ENCODE measurements around the gene NOS2.
"Not testable (repeated sequence)": the region's sequence is repeated elsewhere in the genome, so short reads cannot be mapped to it uniquely, and the experiment has no call there.

Gene NOS2

GRCh38 chr17:27800522-27800921 is at the start of gene NOS2:
NOS2 (minus strand) TSS chr17:27800529; CDS start chr17:27798809, 1,720 bp downstream.
- Histone ChIP-seq H3K27ac (no peak within 1 kb of the TSS), H3K4me3 (no peak within 1 kb of the TSS)
- TF ChIP-seq, protein P1, sequence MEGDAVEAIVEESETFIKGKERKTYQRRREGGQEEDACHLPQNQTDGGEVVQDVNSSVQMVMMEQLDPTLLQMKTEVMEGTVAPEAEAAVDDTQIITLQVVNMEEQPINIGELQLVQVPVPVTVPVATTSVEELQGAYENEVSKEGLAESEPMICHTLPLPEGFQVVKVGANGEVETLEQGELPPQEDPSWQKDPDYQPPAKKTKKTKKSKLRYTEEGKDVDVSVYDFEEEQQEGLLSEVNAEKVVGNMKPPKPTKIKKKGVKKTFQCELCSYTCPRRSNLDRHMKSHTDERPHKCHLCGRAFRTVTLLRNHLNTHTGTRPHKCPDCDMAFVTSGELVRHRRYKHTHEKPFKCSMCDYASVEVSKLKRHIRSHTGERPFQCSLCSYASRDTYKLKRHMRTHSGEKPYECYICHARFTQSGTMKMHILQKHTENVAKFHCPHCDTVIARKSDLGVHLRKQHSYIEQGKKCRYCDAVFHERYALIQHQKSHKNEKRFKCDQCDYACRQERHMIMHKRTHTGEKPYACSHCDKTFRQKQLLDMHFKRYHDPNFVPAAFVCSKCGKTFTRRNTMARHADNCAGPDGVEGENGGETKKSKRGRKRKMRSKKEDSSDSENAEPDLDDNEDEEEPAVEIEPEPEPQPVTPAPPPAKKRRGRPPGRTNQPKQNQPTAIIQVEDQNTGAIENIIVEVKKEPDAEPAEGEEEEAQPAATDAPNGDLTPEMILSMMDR (IDR thresholded peaks at IDR 0.05) = no peak
- DNase-seq (ENCODE audit: low spot score) = no peak

GRCh38 chr17:27849474-27850185 is 49.3 kb upstream of the NOS2 start:
- TF ChIP-seq, protein P1 (IDR thresholded peaks at IDR 0.05) = no peak
- Histone ChIP-seq H3K27ac (no peak overlapping the region), H3K4me3 (no peak overlapping the region)
- DNase-seq (ENCODE audit: low spot score) = no peak

DNA sequence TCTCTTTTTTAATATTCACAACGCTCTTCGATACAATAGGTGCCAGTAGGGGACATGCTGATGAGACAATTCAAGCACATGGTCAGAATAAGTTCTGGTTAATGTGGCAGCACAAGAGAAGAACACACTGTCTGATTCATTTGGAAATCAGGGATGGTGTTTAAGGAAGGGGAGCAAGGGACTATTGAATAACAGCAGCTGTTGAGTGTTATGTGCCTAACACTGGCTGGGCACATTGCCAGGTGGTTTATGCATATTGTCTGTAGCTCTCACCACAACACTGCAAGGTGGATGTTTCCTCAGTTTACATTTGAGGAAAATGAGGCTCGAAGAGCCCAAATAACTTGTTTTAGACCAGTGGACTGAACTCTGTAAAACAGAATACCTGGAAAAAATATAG is 48.6 kb upstream of the NOS2 start:
- DNase-seq (ENCODE audit: low spot score) = no peak
- TF ChIP-seq, protein P1 (IDR thresholded peaks at IDR 0.05) = no peak

DNA sequence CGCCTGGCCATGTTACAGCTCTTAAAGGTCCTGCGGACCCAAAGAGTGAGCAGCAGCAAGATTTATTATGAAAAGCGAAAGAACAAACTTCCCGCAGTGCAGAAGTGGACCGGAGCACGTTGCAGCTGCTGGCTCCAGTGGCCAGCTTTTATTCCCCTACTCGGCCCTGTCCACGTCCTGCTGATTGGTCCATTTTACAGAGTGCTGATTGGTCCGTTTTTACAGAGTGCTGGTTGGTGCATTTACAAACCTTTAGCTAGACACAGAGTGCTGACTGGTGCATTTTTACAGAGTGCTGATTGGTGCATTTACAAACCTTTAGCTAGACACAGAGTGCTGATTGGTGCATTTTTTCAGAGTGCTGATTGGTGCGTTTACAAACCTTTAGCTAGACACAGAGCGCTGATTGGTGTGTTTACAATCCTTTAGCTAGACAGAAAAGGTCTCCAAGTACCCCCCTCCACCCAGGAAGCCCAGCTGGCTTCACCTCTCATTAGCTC is 46.5 kb upstream of the NOS2 start:
- H3K4me3 ChIP-seq; H3K27ac ChIP-seq; DNase-seq (ENCODE audit: low spot score): not testable (repeated sequence)

More for the DNA sequence above, 48.6 kb upstream of the NOS2 start:
- H3K27ac ChIP-seq = no peak overlapping the region
- H3K4me3 ChIP-seq = no peak overlapping the region

GRCh38 chr17:27846042-27846655 is 45.8 kb upstream of the NOS2 start:
- Histone ChIP-seq H3K27ac (no peak overlapping the region), H3K4me3 (no peak overlapping the region)
- DNase-seq (ENCODE audit: low spot score) = no peak
- TF ChIP-seq, protein P1 (IDR thresholded peaks at IDR 0.05) = no peak

DNA sequence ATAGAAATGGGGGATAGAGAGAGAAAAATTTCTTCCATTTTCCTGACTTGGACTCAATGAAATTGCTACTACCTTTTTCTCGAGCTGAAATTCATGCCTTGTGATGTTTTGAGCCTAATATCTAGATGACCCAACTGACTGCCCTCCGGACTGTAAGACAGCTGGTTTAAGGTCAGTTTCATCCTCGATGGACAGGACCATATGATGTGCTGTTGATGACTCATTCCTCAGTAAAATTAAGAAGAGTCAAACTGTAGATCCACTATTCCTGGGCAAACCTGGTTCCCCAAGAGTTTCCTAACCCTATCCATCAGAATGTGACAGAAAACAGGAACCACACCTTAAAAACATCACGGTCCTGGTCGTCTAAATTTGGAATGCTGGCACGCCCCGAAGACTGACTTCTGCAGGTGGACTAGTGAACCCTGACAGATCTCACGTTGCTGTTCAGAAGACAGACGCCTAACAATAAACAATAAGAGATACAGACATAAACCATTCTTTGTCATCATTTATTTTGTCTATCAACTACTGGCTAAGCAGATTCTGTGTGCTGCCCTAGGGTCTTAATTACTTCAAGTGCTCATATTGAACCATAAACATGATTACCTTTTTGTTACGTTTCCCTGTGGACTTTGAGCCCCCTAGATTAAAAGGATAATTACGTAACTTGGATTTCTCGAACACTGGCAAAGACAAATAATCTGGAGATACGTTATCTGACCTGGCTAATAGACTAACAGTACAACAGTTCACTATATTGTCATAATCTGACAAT is 45.1 kb upstream of the NOS2 start:
- TF ChIP-seq, protein P1 (IDR thresholded peaks at IDR 0.05) = no peak
- no peak for DNase-seq (ENCODE audit: low spot score)
- no peak overlapping the region for H3K27ac ChIP-seq
- H3K4me3 ChIP-seq = no peak overlapping the region

GRCh38 chr17:27840688-27841087 is 40.4 kb upstream of the NOS2 start:
- DNase-seq (ENCODE audit: low spot score) = no peak
- Histone ChIP-seq H3K27ac (no peak overlapping the region), H3K4me3 (no peak overlapping the region)
- TF ChIP-seq, protein P1 (IDR thresholded peaks at IDR 0.05) = no peak

DNA sequence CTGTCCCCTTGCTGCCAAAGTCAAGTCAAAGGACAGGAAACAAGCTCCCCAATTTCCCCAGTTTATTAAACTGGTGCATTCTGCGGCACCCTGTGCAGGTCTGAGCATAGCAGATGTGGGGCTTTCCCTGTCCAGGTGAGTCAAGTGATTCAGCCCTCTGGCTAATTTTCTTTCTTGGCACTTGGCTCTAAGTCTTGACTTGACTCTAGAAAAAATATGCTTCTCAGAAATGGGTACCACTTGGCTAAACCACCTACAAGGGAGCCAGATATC is 40.0 kb upstream of the NOS2 start:
- DNase-seq (ENCODE audit: low spot score); H3K27ac ChIP-seq: not testable (repeated sequence)

DNA sequence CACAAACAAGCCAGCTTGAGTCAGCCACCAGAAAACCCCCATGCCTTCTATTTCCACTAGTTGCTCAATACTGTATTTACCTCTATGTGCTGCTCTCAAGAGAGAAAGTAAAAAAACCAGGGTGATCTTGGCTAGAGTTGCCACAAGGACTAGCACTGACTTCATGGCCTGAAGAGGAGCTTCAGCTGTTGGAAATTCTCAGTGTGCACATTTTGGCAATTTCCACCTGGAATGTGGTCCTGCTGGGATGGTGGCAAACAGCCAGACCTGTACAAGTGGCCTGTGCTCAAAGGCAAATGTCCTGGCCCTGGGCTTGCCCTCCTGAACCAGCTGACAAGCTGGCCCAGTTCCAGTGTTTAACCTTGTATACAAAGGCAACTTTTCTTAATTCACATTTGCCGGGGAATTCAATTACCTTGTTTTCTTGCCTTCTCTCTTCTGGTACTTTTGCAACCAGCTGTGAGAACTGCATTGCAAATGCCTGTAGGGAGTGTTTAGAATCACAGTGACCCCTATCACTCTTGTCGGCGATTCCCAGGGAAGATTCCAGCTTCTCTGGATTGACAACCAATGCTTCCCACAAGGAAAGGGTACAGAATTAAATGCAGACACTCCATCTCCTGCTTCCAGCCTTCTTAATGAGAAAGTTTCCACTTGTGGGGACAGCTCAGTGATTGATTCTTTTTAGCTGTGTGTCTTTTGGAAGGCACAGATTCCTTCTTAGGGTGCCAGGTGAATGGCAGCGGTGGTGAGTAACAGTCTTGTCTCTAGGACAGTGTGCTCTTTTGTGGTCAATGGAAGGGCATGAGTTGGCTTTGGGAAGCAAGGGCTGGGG is 39.5 kb upstream of the NOS2 start:
- DNase-seq (ENCODE audit: low spot score); H3K4me3 ChIP-seq; H3K27ac ChIP-seq: not testable (repeated sequence)

More for the DNA sequence above, 40.0 kb upstream of the NOS2 start:
- not testable (repeated sequence) for H3K4me3 ChIP-seq

- DNase-seq (ENCODE audit: low spot score); H3K27ac ChIP-seq; H3K4me3 ChIP-seq: not testable (repeated sequence)
These were observed 38.3 kb upstream of the NOS2 start for GRCh38 chr17:27838607-27839006.
